IPS DF 4.7 (cell line): ENCODE measurements around the gene AMN1.

Source experiments
- DNase-seq: peaks from one replicate; pipeline ENCODE4 v3.0.0-alpha.2; 2013; ENCODE audit warnings: low spot score; ENCODE audit errors: extremely low read depth

The AMN1 gene

GRCh38 chr12:31631023-31631724 lies 97.6 kb downstream of the AMN1 start:
- DNase-seq, result no peak

- no peak for DNase-seq
Observed at GRCh38 chr12:31629756-31630732, 98.8 kb downstream of the AMN1 start.

- DNase-seq, result no peak
Observed at GRCh38 chr12:31627456-31628054, 101.3 kb downstream of the AMN1 start.

GRCh38 chr12:31626270-31626995 lies 102.4 kb downstream of the AMN1 start:
- DNase-seq, result no peak

GRCh38 chr12:31622038-31622437 lies 106.8 kb downstream of the AMN1 start:
- DNase-seq, result no peak
